Osteocyte (in vitro differentiated cells): ENCODE results near the gene GPC5. TPM values are rescaled to one million over a fixed set of nuclear protein-coding genes. Genes with fewer than 3 reads are reported as not detected.
"Not testable (repeated sequence)": the region's sequence is repeated elsewhere in the genome, so short reads cannot be mapped to it uniquely, and the experiment has no call there.

Experiments
- DNase-seq: peaks from one replicate; pipeline ENCODE4 v3.0.0; 2021; ENCODE audit warnings: mixed read lengths; ENCODE audit not compliant: unreplicated experiment; ENCODE audit errors: extremely low spot score
- H3K27ac Mint-ChIP-seq: one replicate; pipeline ENCODE4 v1.8.0; 2021; ENCODE audit warnings: mild to moderate bottlenecking, mixed read lengths; ENCODE audit not compliant: unreplicated experiment
- H3K27me3 Mint-ChIP-seq: one replicate; pipeline ENCODE4 v1.8.0; 2021; ENCODE audit warnings: mixed read lengths; ENCODE audit not compliant: unreplicated experiment
- H3K36me3 Mint-ChIP-seq: one replicate; pipeline ENCODE4 v1.8.0; 2021; ENCODE audit warnings: mixed read lengths; ENCODE audit not compliant: unreplicated experiment
- H3K4me1 Mint-ChIP-seq: one replicate; pipeline ENCODE4 v1.8.0; 2021; ENCODE audit warnings: mixed read lengths; ENCODE audit not compliant: unreplicated experiment
- H3K4me3 Mint-ChIP-seq: one replicate; pipeline ENCODE4 v1.8.0; 2021; ENCODE audit warnings: mild to moderate bottlenecking, moderate library complexity, mixed read lengths; ENCODE audit not compliant: unreplicated experiment
- H3K9me3 Mint-ChIP-seq: one replicate; pipeline ENCODE4 v1.8.0; 2021; ENCODE audit warnings: mixed read lengths; ENCODE audit not compliant: unreplicated experiment
- total RNA-seq: library from RNA; stranded (reverse); gene quantifications from 2 replicates; pipeline ENCODE4 v1.2.1, GENCODE V29; 2021
- TF ChIP-seq, protein P1 (sequence below): fragments of 200-600 bp; sonication (generic); IDR thresholded peaks from 2 replicates; pipeline ENCODE4 v1.5.0; 2021; ENCODE audit warnings: antibody characterized with exemption, mild to moderate bottlenecking, moderate library complexity

Gene GPC5
- total RNA-seq, 1 donor from 2014 or later = 12.9 TPM

DNA sequence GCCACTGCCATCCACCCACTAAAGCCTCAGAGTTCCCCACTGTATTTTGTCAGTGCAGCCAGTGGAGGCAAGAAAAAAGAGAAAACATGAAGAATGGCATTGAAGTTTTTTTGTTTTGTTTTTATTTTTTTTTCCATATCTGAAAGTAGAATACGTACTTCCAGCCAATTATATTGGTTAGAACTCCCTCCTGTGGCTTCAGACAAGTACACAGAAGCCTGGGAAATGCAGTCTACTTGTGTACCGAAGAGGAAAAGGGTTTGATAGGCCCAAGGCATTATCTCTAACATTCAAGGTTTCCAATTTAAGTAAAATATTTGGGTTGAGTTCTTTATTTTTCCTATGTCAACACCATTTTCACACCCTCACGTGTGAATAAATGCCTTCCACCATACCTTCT lies 1131.9 kb downstream of the GPC5 start:
- H3K4me1 Mint-ChIP-seq = no peaks in the 10 kb centered on the region
- H3K27ac Mint-ChIP-seq = no peak overlapping the region
- peaks cover 30% of the 10 kb centered on the region for H3K27me3 Mint-ChIP-seq
- no peak overlapping the region for H3K4me3 Mint-ChIP-seq
- TF ChIP-seq, protein P1, sequence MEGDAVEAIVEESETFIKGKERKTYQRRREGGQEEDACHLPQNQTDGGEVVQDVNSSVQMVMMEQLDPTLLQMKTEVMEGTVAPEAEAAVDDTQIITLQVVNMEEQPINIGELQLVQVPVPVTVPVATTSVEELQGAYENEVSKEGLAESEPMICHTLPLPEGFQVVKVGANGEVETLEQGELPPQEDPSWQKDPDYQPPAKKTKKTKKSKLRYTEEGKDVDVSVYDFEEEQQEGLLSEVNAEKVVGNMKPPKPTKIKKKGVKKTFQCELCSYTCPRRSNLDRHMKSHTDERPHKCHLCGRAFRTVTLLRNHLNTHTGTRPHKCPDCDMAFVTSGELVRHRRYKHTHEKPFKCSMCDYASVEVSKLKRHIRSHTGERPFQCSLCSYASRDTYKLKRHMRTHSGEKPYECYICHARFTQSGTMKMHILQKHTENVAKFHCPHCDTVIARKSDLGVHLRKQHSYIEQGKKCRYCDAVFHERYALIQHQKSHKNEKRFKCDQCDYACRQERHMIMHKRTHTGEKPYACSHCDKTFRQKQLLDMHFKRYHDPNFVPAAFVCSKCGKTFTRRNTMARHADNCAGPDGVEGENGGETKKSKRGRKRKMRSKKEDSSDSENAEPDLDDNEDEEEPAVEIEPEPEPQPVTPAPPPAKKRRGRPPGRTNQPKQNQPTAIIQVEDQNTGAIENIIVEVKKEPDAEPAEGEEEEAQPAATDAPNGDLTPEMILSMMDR = no peak
- H3K9me3 Mint-ChIP-seq = no peaks in the 10 kb centered on the region
- H3K36me3 Mint-ChIP-seq = no peaks in the 10 kb centered on the region
- no peak for DNase-seq

DNA sequence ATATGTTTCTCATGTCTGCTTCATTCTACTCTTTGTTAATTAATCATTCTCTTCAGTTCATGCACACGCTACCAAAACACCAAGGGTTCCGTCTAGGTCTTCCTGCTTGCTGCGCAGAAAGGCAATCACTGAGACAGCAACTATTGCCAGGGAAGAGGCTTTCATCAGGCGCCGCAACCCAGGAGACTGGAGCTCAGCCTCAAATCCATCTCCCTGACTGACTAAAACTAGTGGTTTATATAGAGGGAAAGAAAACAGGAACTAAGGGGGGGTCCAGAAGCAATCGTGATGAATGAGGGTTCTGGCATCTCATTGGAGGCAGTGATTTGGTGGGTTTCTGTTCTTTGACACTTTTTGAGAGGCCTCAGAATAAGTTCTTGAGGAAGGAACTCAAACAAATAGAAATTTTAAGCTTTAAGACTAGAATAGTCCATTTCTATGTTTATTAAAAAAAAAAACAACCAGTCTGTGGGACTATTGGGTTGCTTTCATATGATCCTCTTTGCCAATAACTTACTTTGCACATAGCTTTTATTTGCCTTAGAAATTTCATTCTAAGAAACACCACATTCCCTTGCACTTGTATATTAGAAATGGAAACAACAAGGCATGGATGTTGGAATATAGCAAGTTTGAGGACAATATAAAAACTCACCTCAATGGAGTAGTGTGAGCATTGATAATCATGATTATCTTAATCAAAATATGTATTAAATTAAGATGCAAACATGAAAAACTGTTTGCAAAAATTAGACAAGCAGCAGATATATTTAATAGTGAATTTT lies 1137.0 kb downstream of the GPC5 start:
- Mint-ChIP-seq H3K4me3 (no peak overlapping the region), H3K9me3 (no peaks in the 10 kb centered on the region), H3K27ac (no peak overlapping the region), H3K4me1 (no peaks in the 10 kb centered on the region), H3K36me3 (no peaks in the 10 kb centered on the region), H3K27me3 (peaks cover 31% of the 10 kb centered on the region)
- no peak for DNase-seq
- TF ChIP-seq, protein P1 = no peak

DNA sequence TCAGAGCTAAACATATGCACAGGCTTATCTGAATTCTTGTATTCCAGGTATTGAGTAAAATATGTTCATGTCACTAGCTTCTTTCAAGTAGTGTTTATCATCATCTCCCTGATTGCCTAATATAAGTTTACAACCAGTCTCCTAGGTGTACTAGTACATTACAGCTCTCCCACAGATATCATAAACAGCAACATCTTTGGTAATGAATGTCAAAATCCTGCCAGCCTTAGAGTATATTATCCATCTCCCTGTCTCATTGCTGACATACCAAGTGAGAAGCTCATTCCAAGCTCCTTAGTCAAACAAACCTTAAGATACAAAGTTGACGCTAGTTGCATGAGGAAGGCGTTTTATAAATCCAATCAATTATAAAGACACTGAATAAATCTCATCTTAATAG lies 1139.0 kb downstream of the GPC5 start:
- Mint-ChIP-seq H3K27ac (no peak overlapping the region), H3K9me3 (peaks cover 3% of the 10 kb centered on the region), H3K36me3 (no peaks in the 10 kb centered on the region), H3K4me3 (no peak overlapping the region), H3K27me3 (peaks cover 33% of the 10 kb centered on the region), H3K4me1 (no peaks in the 10 kb centered on the region)
- TF ChIP-seq, protein P1 = no peak
- no peak for DNase-seq

DNA sequence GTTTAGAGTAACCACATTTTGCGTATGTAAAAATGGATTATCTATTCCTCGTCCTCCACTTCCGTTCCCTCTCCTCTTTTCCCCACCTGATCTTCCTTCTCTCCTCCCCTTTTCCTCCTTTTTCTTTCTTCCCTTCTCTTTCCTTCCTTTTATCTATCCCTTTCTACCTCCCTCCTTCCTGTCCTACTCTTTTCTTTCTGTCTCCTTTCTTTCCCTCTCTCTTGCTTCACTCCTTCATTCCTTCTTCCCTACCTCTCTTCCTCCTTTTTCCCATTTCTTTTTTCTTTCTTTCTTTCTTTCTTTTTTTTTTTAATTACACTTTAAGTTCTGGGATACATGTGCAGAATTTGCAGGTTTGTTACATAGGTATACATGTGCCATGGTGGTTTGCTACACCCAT lies 1139.7 kb downstream of the GPC5 start:
- Mint-ChIP-seq H3K27me3 (peaks cover 38% of the 10 kb centered on the region), H3K27ac (no peak overlapping the region), H3K36me3 (no peaks in the 10 kb centered on the region), H3K9me3 (peaks cover 10% of the 10 kb centered on the region), H3K4me3 (no peak overlapping the region), H3K4me1 (no peaks in the 10 kb centered on the region)
- DNase-seq = no peak
- TF ChIP-seq, protein P1 = no peak

DNA sequence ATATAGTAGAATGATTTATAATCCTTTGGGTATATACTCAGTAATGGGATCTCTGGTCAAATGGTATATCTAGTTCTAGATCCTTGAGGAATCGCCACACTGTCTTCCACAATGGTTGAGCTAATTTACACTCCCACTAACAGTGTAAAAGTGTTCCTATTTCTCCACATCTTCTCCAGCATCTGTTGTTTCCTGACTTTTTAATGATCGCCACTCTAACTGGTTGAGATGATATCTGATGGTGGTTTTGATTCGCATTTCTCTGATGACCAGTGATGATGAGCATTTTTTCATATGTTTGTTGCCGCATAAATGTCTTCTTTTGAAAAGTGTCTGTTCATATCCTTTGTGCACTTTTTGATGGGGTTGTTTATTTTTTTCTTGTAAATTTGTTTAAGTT lies 1140.7 kb downstream of the GPC5 start:
- not testable (repeated sequence) for H3K4me3 Mint-ChIP-seq, H3K27ac Mint-ChIP-seq, DNase-seq, H3K4me1 Mint-ChIP-seq, H3K36me3 Mint-ChIP-seq
- peaks cover 14% of the 10 kb centered on the region for H3K9me3 Mint-ChIP-seq
- peaks cover 37% of the 10 kb centered on the region for H3K27me3 Mint-ChIP-seq
